H1 (cell line): ENCODE results near the gene CDC42EP4. TPM values are rescaled to one million over a fixed set of nuclear protein-coding genes. Genes with fewer than 3 reads are reported as not detected.

ENCODE experiments used
- CTCF ChIA-PET: fragments of 300-600 bp; sonication (Branson Sonifier 250); formaldehyde crosslinking; loops from one replicate; lab custom pipeline; 2021; ENCODE audit not compliant: partially characterized antibody; lab: Charles Lee
- POLR2A ChIA-PET: fragments of 300-600 bp; sonication (Branson Sonifier 250); formaldehyde crosslinking; loops from one replicate; lab custom pipeline; 2021; ENCODE audit warnings: inconsistent platforms; ENCODE audit not compliant: partially characterized antibody; lab: Charles Lee
- DNase-seq, 2 experiments: peaks; one replicate each; pipeline versions ENCODE4 v3.0.0 to v3.0.0-alpha.2; 2010 to 2022; ENCODE audit warnings: low spot score in 2 of 2, low read depth in 1 of 2, mixed read lengths in 1 of 2
- FAIRE-seq: peaks from 2 replicates; lab custom pipeline; 2011; peaks lifted over from hg19 to GRCh38; lab: Jason Lieb, UNC
- H2AFZ ChIP-seq: 2 replicates; pipeline ENCODE4 v1.8.1; 2012; ENCODE audit warnings: low read length, inconsistent platforms
- H2AK5ac ChIP-seq: 2 replicates; pipeline ENCODE4 v1.6.1; 2013; ENCODE audit warnings: low read depth, low read length
- H2BK120ac ChIP-seq: replicated peaks from 2 replicates; pipeline ENCODE3; 2013; ENCODE audit warnings: low read depth, low read length, inconsistent platforms
- H2BK12ac ChIP-seq: 2 replicates; pipeline ENCODE4 v1.6.1; 2013; ENCODE audit warnings: low read depth, low read length
- H2BK15ac ChIP-seq: 2 replicates; pipeline ENCODE4 v1.6.1; 2013; ENCODE audit warnings: low read length
- H2BK20ac ChIP-seq: 2 replicates; pipeline ENCODE4 v1.6.1; 2013; ENCODE audit warnings: low read length
- H2BK5ac ChIP-seq: 2 replicates; pipeline ENCODE4 v1.6.1; 2013; ENCODE audit warnings: low read depth, low read length
- H3K14ac ChIP-seq: 2 replicates; pipeline ENCODE4 v1.6.1; 2013; ENCODE audit warnings: inconsistent platforms; ENCODE audit not compliant: insufficient read length
- H3K18ac ChIP-seq: 2 replicates; pipeline ENCODE4 v1.6.1; 2013; ENCODE audit warnings: low read length; ENCODE audit errors: extremely low read depth
- H3K23ac ChIP-seq: 2 replicates; pipeline ENCODE4 v1.6.1; 2013; ENCODE audit warnings: inconsistent platforms; ENCODE audit not compliant: insufficient read length
- H3K23me2 ChIP-seq: 2 replicates; pipeline ENCODE4 v1.6.1; 2013; ENCODE audit warnings: low read depth, low read length
- H3K27ac ChIP-seq: 2 replicates; pipeline ENCODE4 v1.6.1; 2011; ENCODE audit warnings: low read depth, low read length, inconsistent platforms
- H3K27me3 ChIP-seq, 4 experiments: replicated peaks in 1 of 4; 1 replicate in 1 of 4; 2 replicates in 3 of 4; pipeline versions ENCODE4 v1.6.1 to v1.8.1; 2011 to 2013; ENCODE audit warnings: low read length in 3 of 4, mild to moderate bottlenecking in 3 of 4, inconsistent platforms in 2 of 4, mixed read lengths in 2 of 4, moderate library complexity in 1 of 4; ENCODE audit not compliant: control insufficient read depth in 3 of 4, insufficient read depth in 3 of 4; ENCODE audit errors: extremely low read depth in 1 of 4
- H3K36me3 ChIP-seq, 4 experiments: 2 replicates each; pipeline versions ENCODE4 v1.6.1 to v1.8.1; 2011 to 2013; ENCODE audit warnings: mild to moderate bottlenecking in 4 of 4, low read length in 3 of 4, moderate library complexity in 2 of 4, control low read depth in 1 of 4, inconsistent platforms in 1 of 4; ENCODE audit not compliant: insufficient read depth in 4 of 4, control insufficient read depth in 2 of 4
- H3K4ac ChIP-seq: replicated peaks from 2 replicates; pipeline ENCODE3; 2013; ENCODE audit warnings: low read length, low read depth, mixed read lengths, inconsistent platforms; ENCODE audit not compliant: insufficient read length
- H3K4me1 ChIP-seq, 4 experiments: replicated peaks in 1 of 4; 1 replicate in 1 of 4; 2 replicates in 3 of 4; pipeline versions ENCODE4 v1.6.1 to v1.8.1; 2011 to 2013; ENCODE audit warnings: low read length in 3 of 4, inconsistent platforms in 2 of 4, mixed read lengths in 1 of 4; ENCODE audit not compliant: insufficient read depth in 4 of 4, control insufficient read depth in 3 of 4
- H3K4me2 ChIP-seq, 2 experiments: 2 replicates each; pipeline versions ENCODE4 v1.6.1 to v1.8.1; 2011 to 2013; ENCODE audit warnings: low read depth in 2 of 2, low read length in 2 of 2, control low read depth in 1 of 2, inconsistent platforms in 1 of 2, mild to moderate bottlenecking in 1 of 2; ENCODE audit not compliant: insufficient read depth in 1 of 2
- H3K4me3 ChIP-seq, 4 experiments: fragments of 200-600, 300-600 bp in 1 of 4; sonication (generic), shearing (Covaris generic), sonication (Bioruptor Twin) in 1 of 4; 2 replicates each; pipeline versions ENCODE4 v1.5.1 to v1.8.1; 2011 to 2016; ENCODE audit warnings: low read length in 4 of 4, low read depth in 3 of 4, control low read depth in 2 of 4, inconsistent platforms in 2 of 4, mild to moderate bottlenecking in 2 of 4, mixed read lengths in 1 of 4, moderate library complexity in 1 of 4; ENCODE audit not compliant: insufficient read depth in 2 of 4; ENCODE audit errors: extremely low read depth in 1 of 4
- H3K56ac ChIP-seq: replicated peaks from 2 replicates; pipeline ENCODE3; 2013; ENCODE audit warnings: low read depth, mild to moderate bottlenecking, mixed read lengths, low read length, inconsistent platforms; ENCODE audit not compliant: insufficient read length
- H3K79me1 ChIP-seq: 2 replicates; pipeline ENCODE4 v1.6.1; 2013; ENCODE audit warnings: low read depth, low read length, control low read depth
- H3K79me2 ChIP-seq, 2 experiments: 2 replicates each; pipeline versions ENCODE4 v1.6.1 to v1.8.1; 2012 to 2013; ENCODE audit warnings: low read length in 2 of 2, mild to moderate bottlenecking in 2 of 2, inconsistent platforms in 1 of 2; ENCODE audit not compliant: insufficient read depth in 2 of 2, control insufficient read depth in 1 of 2
- H3K9ac ChIP-seq, 4 experiments: replicated peaks in 1 of 4; 1 replicate in 1 of 4; 2 replicates in 3 of 4; pipeline versions ENCODE4 v1.6.1 to v1.8.1; 2011 to 2013; ENCODE audit warnings: low read depth in 3 of 4, low read length in 3 of 4, control low read depth in 2 of 4, mild to moderate bottlenecking in 2 of 4, moderate library complexity in 2 of 4, inconsistent platforms in 1 of 4; ENCODE audit errors: extremely low read depth in 1 of 4
- H3K9me3 ChIP-seq, 2 experiments: 2 replicates each; pipeline versions ENCODE4 v1.6.1 to v1.8.1; 2012 to 2013; ENCODE audit warnings: mild to moderate bottlenecking in 2 of 2, moderate library complexity in 2 of 2, control low read depth in 1 of 2, inconsistent platforms in 1 of 2, low read depth in 1 of 2, low read length in 1 of 2, mixed read lengths in 1 of 2; ENCODE audit not compliant: insufficient read depth in 2 of 2
- H4K20me1 ChIP-seq, 2 experiments: replicated peaks in 1 of 2; 2 replicates each; pipeline versions ENCODE3 to v1.8.1; 2011 to 2013; ENCODE audit warnings: inconsistent platforms in 2 of 2, low read length in 2 of 2, mild to moderate bottlenecking in 1 of 2; ENCODE audit not compliant: insufficient read depth in 2 of 2, control insufficient read depth in 1 of 2
- H4K5ac ChIP-seq: 2 replicates; pipeline ENCODE4 v1.6.1; 2013; ENCODE audit warnings: low read length, low read depth, mixed read lengths, inconsistent platforms; ENCODE audit not compliant: insufficient read length
- H4K8ac ChIP-seq: 2 replicates; pipeline ENCODE4 v1.8.0; 2013; ENCODE audit warnings: mild to moderate bottlenecking, moderate library complexity, low read length, inconsistent platforms; ENCODE audit not compliant: insufficient read depth; ENCODE audit errors: extremely low read depth
- H4K91ac ChIP-seq: replicated peaks from 2 replicates; pipeline ENCODE3; 2013; ENCODE audit warnings: low read length, mixed read lengths, inconsistent platforms; ENCODE audit not compliant: insufficient read length
- EGR1 ChIP-seq: IDR thresholded peaks from 2 replicates; pipeline ENCODE4 v1.6.1; 2011; ENCODE audit warnings: low read depth, low read length, borderline replicate concordance
- KDM4A ChIP-seq: IDR thresholded peaks from one replicate; pipeline ENCODE4 v1.7.1; 2012; ENCODE audit warnings: low read depth, mild to moderate bottlenecking, moderate library complexity, low read length, inconsistent platforms; ENCODE audit not compliant: severe bottlenecking
- PHF8 ChIP-seq: fragments of 200-600 bp; sonication (generic); conservative IDR thresholded peaks from 2 replicates; pipeline ENCODE4 v1.7.1; 2012; ENCODE audit warnings: low read depth, mild to moderate bottlenecking, inconsistent platforms, low read length, moderate library complexity
- RAD21 ChIP-seq, 2 experiments: IDR thresholded peaks in 1 of 2; conservative IDR thresholded peaks in 1 of 2; 2 replicates each; pipeline ENCODE4 v1.6.1; 2011; ENCODE audit warnings: low read depth in 2 of 2, low read length in 2 of 2, improper control_type of control experiment in 1 of 2, inconsistent platforms in 1 of 2, mild to moderate bottlenecking in 1 of 2, moderate library complexity in 1 of 2
- RBBP5 ChIP-seq: IDR thresholded peaks from 2 replicates; pipeline ENCODE4 v1.7.1; 2012; ENCODE audit warnings: low read depth, mild to moderate bottlenecking, inconsistent platforms, low read length, moderate library complexity, borderline replicate concordance
- SAP30 ChIP-seq: fragments of 300-600 bp; sonication (generic); IDR thresholded peaks from 2 replicates; pipeline ENCODE4 v1.7.1; 2012; ENCODE audit warnings: low read length, moderate library complexity, mild to moderate bottlenecking, inconsistent platforms; ENCODE audit not compliant: insufficient read depth, insufficient replicate concordance
- SIN3A ChIP-seq, 2 experiments: IDR thresholded peaks in 1 of 2; conservative IDR thresholded peaks in 1 of 2; 2 replicates each; pipeline ENCODE4 v1.6.1; 2011 to 2012; ENCODE audit warnings: low read length in 2 of 2, improper control_type of control experiment in 1 of 2, low read depth in 1 of 2, mild to moderate bottlenecking in 1 of 2
- WGBS, 2 experiments: shearing (Covaris generic) in 1 of 2; methylation state at CpG; one replicate each; pipeline versions ENCODE4 v1.1.6 to v1.1.7; 2013 to 2015; ENCODE audit warnings: low lambda C conversion rate in 2 of 2, mixed read lengths in 2 of 2, inconsistent platforms in 1 of 2, low coverage in 1 of 2, missing lambda C conversion rate in 1 of 2; ENCODE audit not compliant: insufficient replicate concordance in 2 of 2, insufficient coverage in 1 of 2, insufficient read length in 1 of 2; ENCODE audit errors: extremely low coverage in 1 of 2, missing lambda C conversion rate in 1 of 2; 5-methylcytosine and 5-hydroxymethylcytosine counted together
- polyA plus RNA-seq, 7 experiments: library from polyadenylated mRNA; depleted of rRNA in 3 of 7; stranded (reverse) in 5 of 7; unstranded in 2 of 7; fragments of >200 nt in 5 of 7; fragments of 200-250 nt in 2 of 7; gene quantifications; 1 replicate in 5 of 7; 2 replicates in 1 of 7; 4 replicates in 1 of 7; pipeline versions ENCODE4 v1.2.1 to v1.2.3, GENCODE V29; 2011 to 2013; ENCODE audit warnings: missing spikeins in 2 of 7, mixed read lengths in 2 of 7
- total RNA-seq: library from RNA; stranded (reverse); fragmentation: NEBNext Ultra II Directional; extraction: Animal tissue kit (Norgen Biotek cat#: 25700); gene quantifications from 2 replicates; pipeline ENCODE4 v1.2.1, GENCODE V29; 2021
- TF ChIP-seq, protein P1 (sequence below), 3 experiments: IDR thresholded peaks; 1 replicate in 2 of 3; 2 replicates in 1 of 3; pipeline versions ENCODE4 v1.5.1 to v1.6.1; 2011; ENCODE audit warnings: low read length in 3 of 3, mild to moderate bottlenecking in 3 of 3, inconsistent platforms in 2 of 3, low read depth in 1 of 3, moderate library complexity in 1 of 3; ENCODE audit not compliant: insufficient read depth in 1 of 3; ENCODE audit errors: control extremely low read depth in 1 of 3

CDC42EP4 gene
- total and polyA plus RNA-seq, 2 of the 8 experiments (the other 6 are each of a cell fraction or from before 2014, with no cell fraction given) = 8.8 to 12.6 TPM

GRCh38 chr17:73261617-73261951 is 50.2 kb downstream of the CDC42EP4 start, which contains the start of gene CPSF4L:
TSS of gene CPSF4L (minus strand) at chr17:73261880. CDS start at chr17:73261818, 62 bp downstream.
- H3K9ac ChIP-seq = no peak within 1 kb of the TSS
- no peak within 1 kb of the TSS; the same call in 1 of the 2 replicates for H2BK5ac ChIP-seq
- H2AFZ ChIP-seq = no peak within 1 kb of the TSS; the same call in 1 of the 2 replicates
- H3K23me2 ChIP-seq = no peaks in the 10 kb centered on the region; the same call in 1 of the 2 replicates
- H4K91ac ChIP-seq = peak within 1 kb of the TSS; percentile 89
- peak within 1 kb of the TSS; percentile 40; the same call in 1 of the 2 replicates for H3K18ac ChIP-seq
- no peaks in the 10 kb centered on the region for H4K20me1 ChIP-seq
- H2AK5ac ChIP-seq = 0 out of 2 replicates have a peak within 1 kb of the TSS, but pooled peaks have one; percentile 80
- no peak within 1 kb of the TSS for H2BK20ac ChIP-seq
- H2BK120ac ChIP-seq = no peak within 1 kb of the TSS
- H3K23ac ChIP-seq = no peak within 1 kb of the TSS
- peak within 1 kb of the TSS; percentile 74 for H3K4ac ChIP-seq
- H3K56ac ChIP-seq = no peak within 1 kb of the TSS
- no peaks in the 10 kb centered on the region for H3K36me3 ChIP-seq
- H3K79me2 ChIP-seq = no peaks in the 10 kb centered on the region
- POLR2A ChIA-PET = interaction anchor here (0.8 to 1.1 kb wide), 2 partner anchors 44 to 119 kb away, joined by 4 read pairs; no protein-coding TSS in a partner anchor
- no peak within 1 kb of the TSS for H3K14ac ChIP-seq
- WGBS, 2 experiments = 85% methylated on average over 9 of the region's 9 CpGs; no CpG with 5 or more reads in 1 of the 2 experiments
- no peaks in the 10 kb centered on the region for H3K9me3 ChIP-seq
- H4K8ac ChIP-seq = peak within 1 kb of the TSS; percentile 38; the same call in 1 of the 2 replicates
- 0 out of 2 replicates have a peak within 1 kb of the TSS, but pooled peaks have one; percentile 3 for H3K27ac ChIP-seq
- H2BK12ac ChIP-seq = peak within 1 kb of the TSS; percentile 63
- H3K27me3 ChIP-seq = peaks cover 0 to 10% (median 4%) of the 10 kb centered on the region in 4 experiments; a peak in 4 of 7 replicates
- peak within 1 kb of the TSS in 1 of 4 experiments; percentile 25; a peak in 1 of 8 replicates for H3K4me3 ChIP-seq
- FAIRE-seq (no peak), DNase-seq (no peak)
- H3K79me1 ChIP-seq = no peaks in the 10 kb centered on the region
- CTCF ChIA-PET = interaction anchor here (0.6 to 19.7 kb wide), 8 partner anchors 11 to 1183 kb away, joined by 3 to 439 read pairs (median 6); partner anchors contain the start of gene CDC42EP4
- peaks cover 5 to 18% (median 11%) of the 10 kb centered on the region in 4 experiments for H3K4me1 ChIP-seq
- peak within 1 kb of the TSS; percentile 47 to 63 for H3K4me2 ChIP-seq
- no peak within 1 kb of the TSS for H4K5ac ChIP-seq
- H2BK15ac ChIP-seq = no peak within 1 kb of the TSS
- TF ChIP-seq PHF8 = no peak
- no peak for TF ChIP-seq KDM4A
- TF ChIP-seq, protein P1, sequence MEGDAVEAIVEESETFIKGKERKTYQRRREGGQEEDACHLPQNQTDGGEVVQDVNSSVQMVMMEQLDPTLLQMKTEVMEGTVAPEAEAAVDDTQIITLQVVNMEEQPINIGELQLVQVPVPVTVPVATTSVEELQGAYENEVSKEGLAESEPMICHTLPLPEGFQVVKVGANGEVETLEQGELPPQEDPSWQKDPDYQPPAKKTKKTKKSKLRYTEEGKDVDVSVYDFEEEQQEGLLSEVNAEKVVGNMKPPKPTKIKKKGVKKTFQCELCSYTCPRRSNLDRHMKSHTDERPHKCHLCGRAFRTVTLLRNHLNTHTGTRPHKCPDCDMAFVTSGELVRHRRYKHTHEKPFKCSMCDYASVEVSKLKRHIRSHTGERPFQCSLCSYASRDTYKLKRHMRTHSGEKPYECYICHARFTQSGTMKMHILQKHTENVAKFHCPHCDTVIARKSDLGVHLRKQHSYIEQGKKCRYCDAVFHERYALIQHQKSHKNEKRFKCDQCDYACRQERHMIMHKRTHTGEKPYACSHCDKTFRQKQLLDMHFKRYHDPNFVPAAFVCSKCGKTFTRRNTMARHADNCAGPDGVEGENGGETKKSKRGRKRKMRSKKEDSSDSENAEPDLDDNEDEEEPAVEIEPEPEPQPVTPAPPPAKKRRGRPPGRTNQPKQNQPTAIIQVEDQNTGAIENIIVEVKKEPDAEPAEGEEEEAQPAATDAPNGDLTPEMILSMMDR (IDR thresholded peaks at IDR 0.05; ENCODE audit: control extremely low read depth in 1 of 3, insufficient read depth in 1 of 3, low read depth in 1 of 3, low read length in 3 of 3) = no peak
- no peak for TF ChIP-seq SIN3A (conservative IDR thresholded peaks at IDR 0.05 in 1 of 2, IDR thresholded peaks at IDR 0.05 in 1 of 2; ENCODE audit: low read depth in 1 of 2, low read length in 2 of 2)
- TF ChIP-seq SAP30 = no peak
- TF ChIP-seq RBBP5 = no peak
- no peak for TF ChIP-seq EGR1
- no peak for TF ChIP-seq RAD21 (IDR thresholded peaks at IDR 0.05 in 1 of 2, conservative IDR thresholded peaks at IDR 0.05 in 1 of 2; ENCODE audit: low read depth in 2 of 2, low read length in 2 of 2)
